ENCODE data around the gene MTIF3. TPM values are rescaled to one million over a fixed set of nuclear protein-coding genes. Genes with fewer than 3 reads are reported as not detected.

The MTIF3 gene
- total RNA-seq, 1 experiment from 2014 or later = 42.0 TPM

DNA sequence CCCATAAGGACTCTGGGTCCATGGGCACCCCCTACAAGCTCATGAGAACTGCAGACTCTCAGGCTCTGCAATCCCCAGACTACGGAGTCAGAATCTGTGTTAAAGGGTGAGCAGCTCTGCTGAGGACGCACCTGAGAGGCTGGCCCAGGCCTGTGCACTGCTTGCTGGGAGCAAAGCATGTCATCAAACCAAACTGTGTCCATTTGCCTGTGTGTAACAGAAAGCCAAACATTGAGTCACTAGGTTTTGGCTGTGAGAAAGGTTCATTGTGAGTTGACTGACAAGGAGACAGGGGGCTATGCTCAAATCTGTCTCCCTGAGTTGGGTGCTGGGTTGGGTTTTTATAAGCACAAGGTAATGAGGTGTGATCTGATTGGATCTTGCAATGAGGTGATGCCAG lies 22.1 kb upstream of the MTIF3 start:
- TF ChIP-seq GRHL2 (CRISPR knock-in tag; IDR thresholded peaks at IDR 0.05; ENCODE audit: insufficient replicate concordance, severe bottlenecking) = no peak
- no peak overlapping the region for H3K27ac Mint-ChIP-seq
- ATAC-seq = no peak
- no peak for DNase-seq (ENCODE audit: low spot score)
- H3K27me3 Mint-ChIP-seq (ENCODE audit: low read depth) = no peaks in the 10 kb centered on the region
- 0 out of 2 replicates have a peak, but pooled peaks cover 2% of the 10 kb centered on the region for H3K36me3 Mint-ChIP-seq
- peaks cover 10% of the 10 kb centered on the region for H3K9me3 Mint-ChIP-seq
- H3K4me3 Mint-ChIP-seq = no peak overlapping the region
- ChIA-PET POLR2A (no interaction called here), CTCF (interaction anchor here (1.0 kb wide), 1 partner anchor 61 kb away, joined by 3 read pairs; no protein-coding TSS in a partner anchor)
- peaks cover 4% of the 10 kb centered on the region for H3K4me1 Mint-ChIP-seq

DNA sequence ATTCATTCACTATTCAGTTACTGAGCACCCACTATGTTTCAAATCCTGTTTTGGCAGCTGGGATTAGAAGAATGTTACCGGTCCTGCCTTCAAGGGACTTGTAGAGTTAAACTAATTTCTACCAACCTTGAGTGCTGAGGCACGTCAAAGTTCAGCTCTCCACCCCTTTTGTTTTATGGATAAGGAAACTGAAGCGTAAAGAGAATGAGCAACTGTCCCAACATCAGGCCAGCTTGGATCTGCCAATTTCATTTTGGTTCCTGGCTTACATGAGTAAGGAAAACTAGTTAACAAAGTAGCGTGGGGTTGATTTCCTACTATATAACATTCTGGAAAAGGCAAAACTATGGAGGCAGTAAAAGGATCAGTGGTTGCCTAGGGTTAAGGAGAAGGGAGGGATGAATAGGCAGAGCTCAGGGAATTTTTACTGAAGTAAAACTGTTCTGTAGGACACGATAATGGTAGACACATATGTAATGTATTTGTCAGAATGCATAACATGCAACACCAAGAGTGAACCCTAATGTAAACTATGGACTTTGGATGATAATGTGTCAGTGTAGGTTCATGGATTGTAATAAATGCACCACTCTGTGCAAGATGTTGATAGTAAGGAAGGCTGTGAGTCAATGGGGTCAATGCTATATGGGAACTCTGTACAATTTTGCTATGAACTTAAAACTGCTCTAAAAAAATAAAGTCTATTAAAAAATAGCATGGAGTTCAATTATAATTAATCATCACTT lies 19.9 kb upstream of the MTIF3 start:
- no peak overlapping the region for H3K4me3 Mint-ChIP-seq
- TF ChIP-seq NFE2L1 (CRISPR knock-in tag; IDR thresholded peaks at IDR 0.05) (no peak), FOXK1 (CRISPR knock-in tag; IDR thresholded peaks at IDR 0.05) (no peak), SMAD4 (CRISPR knock-in tag; IDR thresholded peaks at IDR 0.05) (no peak), ZNF121 (CRISPR knock-in tag; IDR thresholded peaks at IDR 0.05) (no peak), ETV6 (CRISPR knock-in tag; IDR thresholded peaks at IDR 0.05) (no peak)
- no peak overlapping the region for H3K27ac Mint-ChIP-seq
- DNase-seq (ENCODE audit: low spot score) = no peak
- 0 out of 2 replicates have a peak, but pooled peaks cover 2% of the 10 kb centered on the region for H3K36me3 Mint-ChIP-seq
- ChIA-PET POLR2A (no interaction called here), CTCF (no interaction called here)
- H3K9me3 Mint-ChIP-seq = peaks cover 10% of the 10 kb centered on the region
- no peaks in the 10 kb centered on the region for H3K27me3 Mint-ChIP-seq (ENCODE audit: low read depth)
- ATAC-seq = no peak
- H3K4me1 Mint-ChIP-seq = no peaks in the 10 kb centered on the region

DNA sequence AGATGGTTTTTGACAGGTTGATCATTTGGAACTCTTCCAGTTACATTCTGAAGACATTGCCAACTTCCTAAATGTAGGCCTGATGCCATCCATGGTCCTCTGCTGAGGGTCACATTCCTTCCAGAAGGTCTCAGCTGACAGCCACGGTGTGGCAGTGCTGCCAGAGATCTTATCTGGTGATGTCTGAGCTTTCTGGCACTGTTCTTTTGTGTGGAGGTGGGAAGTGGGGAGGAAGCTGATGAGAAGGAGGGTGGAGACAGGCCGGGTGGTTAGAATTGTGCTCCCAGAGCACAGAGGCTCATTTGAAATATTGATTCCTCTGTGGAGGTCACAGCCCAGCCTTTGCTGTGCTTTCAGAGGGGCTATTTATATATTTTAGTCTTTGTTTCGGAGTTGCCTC lies 16.1 kb upstream of the MTIF3 start:
- H3K27me3 Mint-ChIP-seq (ENCODE audit: low read depth) = no peaks in the 10 kb centered on the region
- no peaks in the 10 kb centered on the region for H3K4me1 Mint-ChIP-seq
- no peak overlapping the region for H3K27ac Mint-ChIP-seq
- H3K4me3 Mint-ChIP-seq = no peak overlapping the region
- POLR2A ChIA-PET = no interaction called here
- H3K36me3 Mint-ChIP-seq = 0 out of 2 replicates have a peak, but pooled peaks cover 2% of the 10 kb centered on the region
- TF ChIP-seq HMGA2 (CRISPR knock-in tag; IDR thresholded peaks at IDR 0.05) = no peak
- no peak for ATAC-seq
- H3K9me3 Mint-ChIP-seq = peaks cover 10% of the 10 kb centered on the region
- DNase-seq (ENCODE audit: low spot score) = no peak
- CTCF ChIA-PET = interaction anchor here (1.2 to 1.3 kb wide), 2 partner anchors 105 to 360 kb away, joined by 4 read pairs; no protein-coding TSS in a partner anchor

DNA sequence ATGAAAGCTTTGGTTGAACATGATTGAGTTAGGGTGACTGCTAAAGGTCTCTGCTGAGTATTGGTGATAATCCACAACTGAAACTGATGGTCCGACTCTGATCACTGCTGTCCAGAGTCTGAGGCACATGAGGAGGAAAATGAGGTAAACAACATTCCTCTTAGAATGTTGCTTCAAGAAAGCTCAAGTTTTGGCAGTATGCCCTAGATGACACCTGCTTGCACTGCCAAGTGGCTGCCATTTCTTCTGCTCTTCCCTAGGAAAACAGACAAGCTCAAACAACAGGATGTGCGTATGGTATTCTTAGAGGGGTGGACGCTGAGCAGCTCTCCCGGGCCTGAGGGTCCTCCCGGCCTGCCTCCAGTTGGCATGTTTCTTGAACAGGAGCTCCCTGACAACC lies 15.2 kb upstream of the MTIF3 start:
- ChIA-PET POLR2A (no interaction called here), CTCF (interaction anchor here (0.8 to 1.3 kb wide), 2 partner anchors 40 to 361 kb away, joined by 3 to 4 read pairs; no protein-coding TSS in a partner anchor)
- no peak overlapping the region for H3K4me3 Mint-ChIP-seq
- H3K4me1 Mint-ChIP-seq = no peaks in the 10 kb centered on the region
- no peaks in the 10 kb centered on the region for H3K27me3 Mint-ChIP-seq (ENCODE audit: low read depth)
- H3K36me3 Mint-ChIP-seq = 0 out of 2 replicates have a peak, but pooled peaks cover 2% of the 10 kb centered on the region
- TF ChIP-seq ZNF138 (CRISPR knock-in tag; conservative IDR thresholded peaks at IDR 0.05) = no peak
- TF ChIP-seq, protein P1, sequence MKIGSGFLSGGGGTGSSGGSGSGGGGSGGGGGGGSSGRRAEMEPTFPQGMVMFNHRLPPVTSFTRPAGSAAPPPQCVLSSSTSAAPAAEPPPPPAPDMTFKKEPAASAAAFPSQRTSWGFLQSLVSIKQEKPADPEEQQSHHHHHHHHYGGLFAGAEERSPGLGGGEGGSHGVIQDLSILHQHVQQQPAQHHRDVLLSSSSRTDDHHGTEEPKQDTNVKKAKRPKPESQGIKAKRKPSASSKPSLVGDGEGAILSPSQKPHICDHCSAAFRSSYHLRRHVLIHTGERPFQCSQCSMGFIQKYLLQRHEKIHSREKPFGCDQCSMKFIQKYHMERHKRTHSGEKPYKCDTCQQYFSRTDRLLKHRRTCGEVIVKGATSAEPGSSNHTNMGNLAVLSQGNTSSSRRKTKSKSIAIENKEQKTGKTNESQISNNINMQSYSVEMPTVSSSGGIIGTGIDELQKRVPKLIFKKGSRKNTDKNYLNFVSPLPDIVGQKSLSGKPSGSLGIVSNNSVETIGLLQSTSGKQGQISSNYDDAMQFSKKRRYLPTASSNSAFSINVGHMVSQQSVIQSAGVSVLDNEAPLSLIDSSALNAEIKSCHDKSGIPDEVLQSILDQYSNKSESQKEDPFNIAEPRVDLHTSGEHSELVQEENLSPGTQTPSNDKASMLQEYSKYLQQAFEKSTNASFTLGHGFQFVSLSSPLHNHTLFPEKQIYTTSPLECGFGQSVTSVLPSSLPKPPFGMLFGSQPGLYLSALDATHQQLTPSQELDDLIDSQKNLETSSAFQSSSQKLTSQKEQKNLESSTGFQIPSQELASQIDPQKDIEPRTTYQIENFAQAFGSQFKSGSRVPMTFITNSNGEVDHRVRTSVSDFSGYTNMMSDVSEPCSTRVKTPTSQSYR (CRISPR knock-in tag; IDR thresholded peaks at IDR 0.05) = no peak
- TF ChIP-seq, protein P2, sequence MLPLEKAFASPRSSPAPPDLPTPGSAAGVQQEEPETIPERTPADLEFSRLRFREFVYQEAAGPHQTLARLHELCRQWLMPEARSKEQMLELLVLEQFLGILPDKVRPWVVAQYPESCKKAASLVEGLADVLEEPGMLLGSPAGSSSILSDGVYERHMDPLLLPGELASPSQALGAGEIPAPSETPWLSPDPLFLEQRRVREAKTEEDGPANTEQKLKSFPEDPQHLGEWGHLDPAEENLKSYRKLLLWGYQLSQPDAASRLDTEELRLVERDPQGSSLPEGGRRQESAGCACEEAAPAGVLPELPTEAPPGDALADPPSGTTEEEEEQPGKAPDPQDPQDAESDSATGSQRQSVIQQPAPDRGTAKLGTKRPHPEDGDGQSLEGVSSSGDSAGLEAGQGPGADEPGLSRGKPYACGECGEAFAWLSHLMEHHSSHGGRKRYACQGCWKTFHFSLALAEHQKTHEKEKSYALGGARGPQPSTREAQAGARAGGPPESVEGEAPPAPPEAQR (CRISPR knock-in tag; IDR thresholded peaks at IDR 0.05) = no peak
- TF ChIP-seq NFYB (CRISPR knock-in tag; conservative IDR thresholded peaks at IDR 0.05; ENCODE audit: low read depth) = no peak
- TF ChIP-seq, protein P3, sequence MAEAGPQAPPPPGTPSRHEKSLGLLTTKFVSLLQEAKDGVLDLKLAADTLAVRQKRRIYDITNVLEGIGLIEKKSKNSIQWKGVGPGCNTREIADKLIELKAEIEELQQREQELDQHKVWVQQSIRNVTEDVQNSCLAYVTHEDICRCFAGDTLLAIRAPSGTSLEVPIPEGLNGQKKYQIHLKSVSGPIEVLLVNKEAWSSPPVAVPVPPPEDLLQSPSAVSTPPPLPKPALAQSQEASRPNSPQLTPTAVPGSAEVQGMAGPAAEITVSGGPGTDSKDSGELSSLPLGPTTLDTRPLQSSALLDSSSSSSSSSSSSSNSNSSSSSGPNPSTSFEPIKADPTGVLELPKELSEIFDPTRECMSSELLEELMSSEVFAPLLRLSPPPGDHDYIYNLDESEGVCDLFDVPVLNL (CRISPR knock-in tag; IDR thresholded peaks at IDR 0.05; ENCODE audit: borderline replicate concordance, low read depth) = no peak
- TF ChIP-seq PRRX2 (CRISPR knock-in tag; IDR thresholded peaks at IDR 0.05) = no peak
- TF ChIP-seq NR2C2 (CRISPR knock-in tag; IDR thresholded peaks at IDR 0.05) = no peak
- H3K27ac Mint-ChIP-seq = no peak overlapping the region
- ATAC-seq (no peak), DNase-seq (ENCODE audit: low spot score) (no peak)
- H3K9me3 Mint-ChIP-seq = peaks cover 10% of the 10 kb centered on the region
